ENCODE data around the gene GALR1. TPM values are rescaled to one million over a fixed set of nuclear protein-coding genes. Genes with fewer than 3 reads are reported as not detected.

GALR1 gene
- total RNA-seq, 1 experiment from 2014 or later: not detected

DNA sequence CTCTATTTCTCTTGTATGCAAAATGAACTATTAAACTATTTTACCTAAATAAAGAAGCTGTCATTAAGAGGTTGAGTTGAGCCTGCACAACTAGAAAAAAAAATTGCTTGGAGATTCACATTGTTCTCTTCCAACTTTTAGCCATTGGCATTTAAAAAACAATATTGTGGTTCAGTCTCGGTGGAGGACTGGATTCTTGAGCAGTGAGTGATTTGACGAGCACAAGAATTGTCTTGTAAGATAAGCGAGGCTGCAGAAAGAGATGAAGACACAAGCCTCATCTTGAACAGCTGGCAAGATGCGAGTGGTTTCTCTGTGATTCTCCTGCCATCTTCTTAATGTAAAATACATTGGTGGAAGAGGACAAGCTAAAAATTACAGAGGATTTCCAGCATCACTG, 67.0 kb downstream of the GALR1 start:
- no peak for DNase-seq (ENCODE audit: extremely low read depth, low read depth)

DNA sequence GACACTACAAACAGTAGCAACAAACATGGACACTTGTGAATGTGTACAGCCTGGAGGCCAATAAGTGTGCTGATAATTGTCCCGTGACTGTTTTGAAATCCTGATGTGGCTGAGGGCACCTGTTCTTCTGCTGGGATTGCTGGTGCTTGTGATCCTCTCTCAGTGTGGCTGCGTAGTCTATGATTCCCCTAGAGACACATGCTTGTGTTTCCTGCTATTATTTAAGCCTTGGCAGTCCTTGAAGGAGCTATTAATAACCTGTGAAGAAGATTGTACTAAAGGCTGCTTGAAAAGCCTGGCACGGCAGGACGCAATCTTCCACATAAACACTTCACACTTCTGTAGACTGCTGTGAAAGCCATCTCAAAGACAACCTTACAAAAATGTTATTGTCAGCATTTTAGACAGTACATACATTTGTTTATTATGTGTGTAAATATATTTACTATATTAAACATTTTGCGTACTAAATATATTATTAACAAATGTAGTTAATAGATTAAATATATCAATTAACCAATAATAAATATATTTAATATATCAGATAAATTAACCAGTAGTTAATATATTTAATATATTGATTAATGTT, 71.4 kb downstream of the GALR1 start:
- DNase-seq (ENCODE audit: extremely low read depth, low read depth): no peak

DNA sequence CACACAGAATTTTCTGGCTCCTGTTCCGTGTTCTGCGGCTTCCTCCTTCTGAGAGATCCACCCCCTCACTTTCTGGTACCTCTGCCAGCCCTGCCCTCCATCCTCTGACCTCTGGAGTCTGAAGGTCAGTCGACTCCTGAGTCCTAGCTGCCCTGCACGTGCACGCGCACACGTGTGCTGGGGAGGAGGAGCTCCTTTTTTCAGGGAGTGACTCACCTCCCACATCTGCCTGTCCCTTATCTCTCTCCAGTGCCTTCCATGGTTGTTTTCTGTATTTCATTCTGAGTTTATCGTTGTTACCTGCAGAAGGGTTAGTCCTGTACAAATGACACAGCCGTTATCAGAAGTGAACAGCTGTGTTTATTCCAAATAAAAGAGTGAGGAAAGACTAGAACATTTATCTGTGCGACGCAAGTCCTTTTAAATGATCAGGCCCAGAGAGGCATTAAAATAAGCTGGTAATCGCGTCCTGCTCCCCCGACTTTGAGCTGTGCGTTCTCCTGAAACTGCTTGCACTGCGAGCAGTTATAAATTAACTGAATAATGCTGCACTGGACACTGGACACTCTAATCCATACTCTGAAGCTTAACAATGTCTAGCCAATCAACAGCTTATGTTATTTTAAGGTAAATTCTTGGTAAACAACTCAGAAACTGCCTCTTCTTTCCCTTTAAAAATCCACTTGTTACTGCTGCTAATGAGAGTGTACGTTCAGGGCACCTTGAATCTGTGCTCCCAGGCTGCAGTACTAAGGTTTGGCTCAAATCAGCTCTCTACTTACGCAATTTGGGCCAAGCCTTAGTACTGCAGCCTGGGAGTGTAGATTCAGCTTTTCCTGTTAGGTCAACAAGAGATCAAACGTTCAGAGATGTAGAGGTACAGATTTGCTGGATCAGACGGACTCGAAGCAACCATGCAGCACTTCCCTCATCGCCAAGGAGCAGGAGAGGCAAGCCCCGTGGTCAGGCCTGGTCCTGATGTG, 72.5 kb downstream of the GALR1 start:
- no peak for DNase-seq (ENCODE audit: extremely low read depth, low read depth)

DNA sequence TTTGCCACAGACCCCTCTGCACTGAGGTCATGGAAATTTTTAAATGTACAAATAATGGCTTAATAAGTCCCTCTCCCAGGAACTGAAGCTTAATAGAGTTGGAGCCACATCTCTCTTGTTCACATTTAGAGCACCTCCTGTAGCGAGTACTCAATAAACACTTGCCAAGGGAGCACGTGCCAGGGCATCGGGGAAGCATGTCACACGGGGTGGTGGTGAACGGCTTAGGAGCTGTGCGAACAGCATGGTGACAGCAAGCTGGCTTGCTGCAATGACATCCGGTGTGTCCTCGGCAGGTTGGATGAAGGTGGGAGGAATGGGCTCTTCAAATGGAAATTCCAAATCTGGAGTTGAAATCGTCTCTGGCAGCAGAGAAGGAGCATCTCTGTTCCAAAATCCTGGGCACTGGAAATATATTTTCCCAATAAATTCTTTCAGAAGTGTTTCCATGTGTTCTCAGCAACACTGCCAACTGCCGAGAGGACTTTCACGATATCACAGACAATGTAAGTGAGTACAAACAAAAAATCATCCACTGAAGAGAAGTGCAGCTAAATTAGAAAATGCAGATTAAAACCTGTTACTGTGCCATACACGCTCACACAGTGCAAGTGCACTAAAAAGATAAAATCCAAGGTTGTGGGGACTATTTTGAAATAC, 74.1 kb downstream of the GALR1 start:
- no peak for DNase-seq (ENCODE audit: extremely low read depth, low read depth)

Other genes starting within 250 kb of the GALR1 start
- gene MBP, start 117.1 kb upstream of the GALR1 start, total RNA-seq (2014; rRNA removed; shearing (Covaris generic)): 99.3 and 115 TPM in 2 replicates

Data from NCI-H460 (cell line).